Thyroid gland (tissue), 4 donors: ENCODE measurements around the gene STX16.

Source experiments
- POLR2A ChIP-seq, 2 donors: fragments of 450-650 bp; IDR thresholded peaks; one replicate each; pipeline ENCODE4 v1.6.1; 2017; ENCODE audit warnings: antibody characterized with exemption in 2 of 2, mild to moderate bottlenecking in 2 of 2, moderate library complexity in 1 of 2
- TF ChIP-seq, protein P1 (sequence below), 6 experiments: fragments of 200-600 bp in 3 of 6; fragments of 450-650 bp in 3 of 6; sonication (generic) in 3 of 6; IDR thresholded peaks; one replicate each; pipeline ENCODE4 v1.5.1; 2016 to 2019; ENCODE audit warnings: antibody characterized with exemption in 6 of 6, mild to moderate bottlenecking in 2 of 6, inconsistent platforms in 1 of 6, moderate library complexity in 1 of 6

DNA sequence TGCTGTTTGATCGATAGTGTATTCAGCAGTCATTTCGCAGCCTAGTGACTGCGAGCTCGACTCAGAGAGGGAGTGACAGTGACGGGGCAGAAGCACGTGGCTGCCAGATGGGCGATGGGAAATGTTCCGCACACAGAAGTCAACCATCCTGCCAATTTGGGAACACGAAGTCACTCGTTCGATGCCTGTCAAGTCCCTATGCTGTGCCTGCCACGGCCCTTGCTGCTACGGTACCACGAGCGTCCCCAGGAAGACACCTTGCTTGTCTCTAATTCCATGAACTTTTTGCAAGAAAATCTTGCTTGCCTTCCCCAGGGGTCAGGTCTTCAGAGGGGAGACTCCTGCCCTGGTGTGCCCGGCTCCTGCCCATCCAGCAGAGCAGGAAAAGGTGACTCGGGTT, 17.0 kb upstream of the STX16 start:
- TF ChIP-seq, protein P1, sequence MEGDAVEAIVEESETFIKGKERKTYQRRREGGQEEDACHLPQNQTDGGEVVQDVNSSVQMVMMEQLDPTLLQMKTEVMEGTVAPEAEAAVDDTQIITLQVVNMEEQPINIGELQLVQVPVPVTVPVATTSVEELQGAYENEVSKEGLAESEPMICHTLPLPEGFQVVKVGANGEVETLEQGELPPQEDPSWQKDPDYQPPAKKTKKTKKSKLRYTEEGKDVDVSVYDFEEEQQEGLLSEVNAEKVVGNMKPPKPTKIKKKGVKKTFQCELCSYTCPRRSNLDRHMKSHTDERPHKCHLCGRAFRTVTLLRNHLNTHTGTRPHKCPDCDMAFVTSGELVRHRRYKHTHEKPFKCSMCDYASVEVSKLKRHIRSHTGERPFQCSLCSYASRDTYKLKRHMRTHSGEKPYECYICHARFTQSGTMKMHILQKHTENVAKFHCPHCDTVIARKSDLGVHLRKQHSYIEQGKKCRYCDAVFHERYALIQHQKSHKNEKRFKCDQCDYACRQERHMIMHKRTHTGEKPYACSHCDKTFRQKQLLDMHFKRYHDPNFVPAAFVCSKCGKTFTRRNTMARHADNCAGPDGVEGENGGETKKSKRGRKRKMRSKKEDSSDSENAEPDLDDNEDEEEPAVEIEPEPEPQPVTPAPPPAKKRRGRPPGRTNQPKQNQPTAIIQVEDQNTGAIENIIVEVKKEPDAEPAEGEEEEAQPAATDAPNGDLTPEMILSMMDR (IDR thresholded peaks at IDR 0.05) = no peak
- TF ChIP-seq POLR2A (IDR thresholded peaks at IDR 0.05) = no peak
